SK-N-SH (cell line): Measurements from ENCODE around the gene HNRNPAB. TPM values are rescaled to one million over a fixed set of nuclear protein-coding genes. Genes with fewer than 3 reads are reported as not detected.
"Not testable (repeated sequence)": the region's sequence is repeated elsewhere in the genome, so short reads cannot be mapped to it uniquely, and the experiment has no call there.

Experiments
- CTCF ChIA-PET: fragments of 300-600, 350-600 bp; formaldehyde crosslinking; extraction: SDS; loops from one replicate; lab custom pipeline; 2021; lab: Yijun Ruan, JAX
- POLR2A ChIA-PET: fragments of 350-600 bp; sonication (Branson Sonifier 250); formaldehyde crosslinking; extraction: SDS; loops from one replicate; lab custom pipeline; 2020; ENCODE audit warnings: antibody characterized with exemption, inconsistent platforms; lab: Yijun Ruan, JAX
- DNase-seq: peaks from one replicate; pipeline ENCODE4 v3.0.0; 2012
- H2AFZ ChIP-seq: fragments of 200-600 bp; sonication (generic); 2 replicates; pipeline ENCODE4 v1.8.1; 2016; ENCODE audit warnings: antibody characterized with exemption, mild to moderate bottlenecking, low read depth
- H3F3A ChIP-seq: fragments of 200-600 bp; sonication (generic); replicated peaks from 2 replicates; pipeline ENCODE3; 2016; ENCODE audit warnings: antibody characterized with exemption, mild to moderate bottlenecking; ENCODE audit not compliant: insufficient read depth
- H3K27ac ChIP-seq, 2 experiments: fragments of 200-500 bp in 1 of 2; fragments of 200-600 bp in 1 of 2; sonication (Bioruptor generic) in 1 of 2; sonication (generic), shearing (Covaris generic) in 1 of 2; 2 replicates each; pipeline versions ENCODE4 v1.5.1 to v1.6.1; 2014 to 2016; ENCODE audit warnings: low read depth in 2 of 2, inconsistent platforms in 1 of 2, low read length in 1 of 2, mild to moderate bottlenecking in 1 of 2, mixed read lengths in 1 of 2
- H3K27me3 ChIP-seq: fragments of 200-600 bp; sonication (generic), shearing (Covaris generic); 2 replicates; pipeline ENCODE4 v1.6.1; 2016; ENCODE audit warnings: mixed run types; ENCODE audit not compliant: insufficient read depth
- H3K36me3 ChIP-seq, 2 experiments: fragments of 200-500 bp in 1 of 2; fragments of 200-600 bp in 1 of 2; sonication (Bioruptor generic) in 1 of 2; sonication (generic) in 1 of 2; replicated peaks in 1 of 2; 2 replicates each; pipeline versions ENCODE3 to v1.5.1; 2014 to 2016; ENCODE audit warnings: low read length in 1 of 2, mild to moderate bottlenecking in 1 of 2; ENCODE audit not compliant: insufficient read depth in 2 of 2, control insufficient read depth in 1 of 2
- H3K4me1 ChIP-seq, 2 experiments: fragments of 200-500 bp in 1 of 2; fragments of 200-600 bp in 1 of 2; sonication (Bioruptor generic) in 1 of 2; sonication (generic), shearing (Covaris generic) in 1 of 2; 2 replicates each; pipeline versions ENCODE4 v1.5.1 to v1.6.1; 2014 to 2016; ENCODE audit warnings: low read depth in 1 of 2, low read length in 1 of 2, mixed run types in 1 of 2; ENCODE audit not compliant: insufficient read depth in 2 of 2, control insufficient read depth in 1 of 2
- H3K4me2 ChIP-seq: fragments of 200-600 bp; sonication (generic), shearing (Covaris generic); 2 replicates; pipeline ENCODE4 v1.6.1; 2017; ENCODE audit warnings: mixed run types
- H3K4me3 ChIP-seq, 2 experiments: fragments of 200-500 bp in 1 of 2; fragments of 200-600 bp in 1 of 2; sonication (Bioruptor generic) in 1 of 2; sonication (generic), shearing (Covaris generic) in 1 of 2; 2 replicates each; pipeline versions ENCODE4 v1.5.1 to v1.8.1; 2014 to 2016; ENCODE audit warnings: low read depth in 2 of 2, inconsistent platforms in 1 of 2, low read length in 1 of 2, mild to moderate bottlenecking in 1 of 2, mixed read lengths in 1 of 2, moderate library complexity in 1 of 2
- H3K79me2 ChIP-seq: fragments of 200-600 bp; sonication (generic); 2 replicates; pipeline ENCODE4 v1.8.1; 2017; ENCODE audit warnings: mild to moderate bottlenecking; ENCODE audit not compliant: insufficient read depth
- H3K9ac ChIP-seq: fragments of 200-600 bp; sonication (generic); 2 replicates; pipeline ENCODE4 v1.6.1; 2017; ENCODE audit warnings: mixed run types
- H3K9me2 ChIP-seq: fragments of 200-600 bp; sonication (generic); 2 replicates; pipeline ENCODE4 v1.6.1; 2017; ENCODE audit warnings: mixed run types
- H3K9me3 ChIP-seq: fragments of 200-600 bp; sonication (generic); 2 replicates; pipeline ENCODE4 v1.6.1; 2017; ENCODE audit warnings: mixed run types, mild to moderate bottlenecking, moderate library complexity
- H4K20me1 ChIP-seq: fragments of 200-600 bp; sonication (generic); 2 replicates; pipeline ENCODE4 v1.6.1; 2017; ENCODE audit warnings: mild to moderate bottlenecking, mixed run types; ENCODE audit not compliant: insufficient read depth
- CHD2 ChIP-seq: fragments of 150-350 bp; IDR thresholded peaks from 2 replicates; pipeline ENCODE4 v1.6.1; 2018; ENCODE audit warnings: low read length; ENCODE audit not compliant: partially characterized antibody
- CTCF ChIP-seq: fragments of 200-600 bp; sonication (generic); IDR thresholded peaks from 2 replicates; pipeline ENCODE4 v1.6.1; 2017; ENCODE audit warnings: antibody characterized with exemption, mild to moderate bottlenecking, moderate library complexity
- ELF1 ChIP-seq: IDR thresholded peaks from 2 replicates; pipeline ENCODE4 v1.4.0; 2012
- GATA2 ChIP-seq: sonication (generic); formaldehyde crosslinking; IDR thresholded peaks from 2 replicates; pipeline ENCODE4 v1.5.0; 2020; ENCODE audit warnings: mild to moderate bottlenecking, missing genetic modification reagents
- JUND ChIP-seq: IDR thresholded peaks from 2 replicates; pipeline ENCODE4 v1.4.0; 2012
- NFIC ChIP-seq: IDR thresholded peaks from 2 replicates; pipeline ENCODE4 v1.4.0; 2012; ENCODE audit warnings: borderline replicate concordance
- SMC3 ChIP-seq: IDR thresholded peaks from 2 replicates; pipeline ENCODE4 v1.6.1; 2012; ENCODE audit warnings: low read depth, low read length, improper control_type of control experiment
- USF1 ChIP-seq: IDR thresholded peaks from 2 replicates; pipeline ENCODE4 v1.4.0; 2012; ENCODE audit warnings: low read depth, borderline replicate concordance
- YY1 ChIP-seq: IDR thresholded peaks from 2 replicates; pipeline ENCODE4 v1.4.0; 2012; ENCODE audit warnings: low read depth, mild to moderate bottlenecking
- WGBS: methylation state at CpG from one replicate; pipeline ENCODE4 v1.1.6; 2017; ENCODE audit warnings: low lambda C conversion rate; 5-methylcytosine and 5-hydroxymethylcytosine counted together
- polyA plus RNA-seq, 3 experiments: library from polyadenylated mRNA; depleted of rRNA; stranded (reverse); fragments of >200 nt; gene quantifications; 2 replicates each; pipeline ENCODE4 v1.2.3, GENCODE V29; 2012

The HNRNPAB gene
- polyA plus RNA-seq, 1 of the 3 experiments (the other 2 are of a cell fraction): 164 TPM

- WGBS: 72% methylated on average over 6 of the region's 17 CpGs
- Histone ChIP-seq H3K4me1 (peaks cover 0 to 35% of the 10 kb centered on the region in 2 experiments; a peak in 1 of 4 replicates), H3K9me2 (no peaks in the 10 kb centered on the region), H3K4me3 (no peak overlapping the region), H2AFZ (no peak overlapping the region), H3K79me2 (no peaks in the 10 kb centered on the region), H3K27me3 (no peaks in the 10 kb centered on the region), H3K9me3 (no peaks in the 10 kb centered on the region), H3K9ac (no peak overlapping the region), H3K27ac (peak overlapping the region in 1 of 2 experiments; percentile 72; a peak in 1 of 4 replicates), H3K4me2 (no peak overlapping the region), H4K20me1 (no peaks in the 10 kb centered on the region), H3F3A (peaks cover under 1% of the 10 kb centered on the region), H3K36me3 (no peaks in the 10 kb centered on the region)
- CTCF ChIA-PET: interaction anchor here (0.6 to 12.2 kb wide), 4 partner anchors 12 to 353 kb away, joined by 3 to 147 read pairs (median 24); partner anchors contain the start of gene COL23A1
- DNase-seq: no peak
- POLR2A ChIA-PET: interaction anchor here (0.7 kb wide), 1 partner anchor 351 kb away, joined by 3 read pairs; no protein-coding TSS in a partner anchor
- TF ChIP-seq GATA2 (CRISPR knock-in tag): no peak
- TF ChIP-seq NFIC: no peak
- no peak for TF ChIP-seq YY1
- no peak for TF ChIP-seq USF1
- no peak for TF ChIP-seq JUND
- no peak for TF ChIP-seq CHD2
These were observed 34.6 kb downstream of the HNRNPAB start for GRCh38 chr5:178238711-178239592.

GRCh38 chr5:178239626-178240301 lies 35.4 kb downstream of the HNRNPAB start:
- H4K20me1 ChIP-seq, DNase-seq, POLR2A ChIA-PET, H3K27me3 ChIP-seq, H3K9ac ChIP-seq, H3K9me3 ChIP-seq, H3K4me3 ChIP-seq, H3F3A ChIP-seq, H3K79me2 ChIP-seq, H2AFZ ChIP-seq, H3K9me2 ChIP-seq, H3K4me2 ChIP-seq, H3K36me3 ChIP-seq: not testable (repeated sequence)
- CTCF ChIA-PET: interaction anchor here (5.5 to 12.2 kb wide), 2 partner anchors 40 to 352 kb away, joined by 46 to 147 read pairs; partner anchors contain the start of gene COL23A1
- Histone ChIP-seq H3K4me1 (peaks cover 0 to 30% of the 10 kb centered on the region in 2 experiments; a peak in 1 of 4 replicates), H3K27ac (peak overlapping the region in 1 of 2 experiments; percentile 54; a peak in 1 of 4 replicates)
- 40% methylated on average over 4 of the region's 16 CpGs for WGBS

GRCh38 chr5:178240341-178240741 lies 36.0 kb downstream of the HNRNPAB start:
- Histone ChIP-seq H3K9me2 (no peaks in the 10 kb centered on the region), H3K27ac (peak overlapping the region in 1 of 2 experiments; percentile 54; a peak in 1 of 4 replicates), H3K4me3 (no peak overlapping the region), H3K9ac (no peak overlapping the region), H3K27me3 (no peaks in the 10 kb centered on the region), H2AFZ (no peak overlapping the region), H3K79me2 (no peaks in the 10 kb centered on the region), H4K20me1 (no peaks in the 10 kb centered on the region), H3K4me2 (no peak overlapping the region), H3K36me3 (no peaks in the 10 kb centered on the region), H3K9me3 (no peaks in the 10 kb centered on the region), H3K4me1 (peaks cover 0 to 29% of the 10 kb centered on the region in 2 experiments; a peak in 1 of 4 replicates), H3F3A (no peaks in the 10 kb centered on the region)
- ChIA-PET CTCF (interaction anchor here (12.2 kb wide), 1 partner anchor 352 kb away, joined by 147 read pairs; the partner anchor contains the start of gene COL23A1), POLR2A (interaction anchor here (1.5 kb wide), 1 partner anchor 8 kb away, joined by 3 read pairs; no protein-coding TSS in a partner anchor)
- no peak for TF ChIP-seq YY1
- TF ChIP-seq ELF1: no peak
- TF ChIP-seq SMC3: no peak
- no peak for TF ChIP-seq CTCF
- DNase-seq: no peak
- 83% methylated on average over 9 of the region's 19 CpGs for WGBS
